HG03342 (cell line): ENCODE results near the gene CYP4F11.
"Not testable (repeated sequence)": the region's sequence is repeated elsewhere in the genome, so short reads cannot be mapped to it uniquely, and the experiment has no call there.

Experiments used
- ATAC-seq: cut with Tn5 transposase; IDR thresholded peaks from one replicate; pipeline ENCODE4 v1.9.1; 2021; ENCODE audit warnings: mild to moderate bottlenecking, moderate library complexity; ENCODE audit not compliant: unreplicated experiment

Gene CYP4F11

DNA sequence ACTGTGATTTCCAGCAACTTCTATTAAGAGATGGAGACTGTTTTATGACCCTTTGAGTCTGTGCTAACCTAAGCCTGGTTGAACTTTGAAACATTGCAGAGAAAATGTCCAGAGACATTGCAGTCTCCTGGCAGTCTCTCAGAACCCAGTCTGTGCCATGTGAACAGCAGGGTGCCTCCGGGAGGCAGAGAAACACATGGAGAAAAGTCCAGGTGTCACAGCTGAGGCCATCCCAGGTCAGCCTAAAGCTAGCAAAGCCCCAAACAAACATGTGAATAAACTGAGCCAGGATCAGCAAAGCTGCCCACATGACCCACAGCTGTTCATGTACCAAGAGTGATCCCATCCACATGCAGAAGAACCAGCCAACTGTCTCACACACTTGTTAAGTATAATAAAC lies 7.8 kb downstream of the CYP4F11 start:
- no peak for ATAC-seq

DNA sequence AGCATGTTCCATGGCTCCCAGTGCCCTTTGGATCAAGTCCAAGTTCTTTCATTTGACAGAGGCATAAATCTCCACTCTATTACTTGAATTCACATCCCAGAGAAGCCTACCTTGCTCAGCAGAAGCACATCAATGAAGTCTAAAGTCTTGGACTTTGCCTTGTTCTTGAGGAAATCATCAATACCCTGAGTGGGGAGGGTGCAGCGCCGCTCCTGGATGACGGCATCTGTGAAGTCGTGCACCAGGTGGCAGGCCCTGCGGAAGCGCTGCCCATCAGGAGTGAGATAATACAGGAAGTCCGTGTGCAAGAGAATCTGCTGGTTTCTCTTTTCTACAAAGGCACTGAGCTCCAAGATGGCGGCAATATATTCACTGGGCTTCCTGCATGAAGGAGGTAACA lies 10.6 kb downstream of the CYP4F11 start:
- no peak for ATAC-seq

DNA sequence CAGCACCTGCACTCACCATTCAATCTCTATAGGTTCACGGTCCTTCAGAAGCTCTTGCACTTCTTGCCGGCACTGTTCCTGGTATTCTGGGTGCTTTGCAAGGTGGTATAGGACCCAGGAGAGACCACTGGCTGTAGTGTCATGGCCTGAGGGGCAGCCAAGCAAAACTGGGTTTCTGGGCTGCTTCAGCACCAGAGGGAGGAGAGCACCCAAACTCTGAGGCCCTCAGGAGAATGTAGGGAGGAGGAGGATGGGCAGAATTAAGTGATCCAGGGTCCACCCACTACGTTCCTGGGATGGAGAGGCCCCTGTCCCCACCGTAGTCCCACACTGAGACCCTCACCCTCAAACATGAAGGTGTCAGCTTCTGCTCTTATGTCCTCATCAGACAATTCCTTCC lies 12.3 kb downstream of the CYP4F11 start:
- no peak for ATAC-seq

DNA sequence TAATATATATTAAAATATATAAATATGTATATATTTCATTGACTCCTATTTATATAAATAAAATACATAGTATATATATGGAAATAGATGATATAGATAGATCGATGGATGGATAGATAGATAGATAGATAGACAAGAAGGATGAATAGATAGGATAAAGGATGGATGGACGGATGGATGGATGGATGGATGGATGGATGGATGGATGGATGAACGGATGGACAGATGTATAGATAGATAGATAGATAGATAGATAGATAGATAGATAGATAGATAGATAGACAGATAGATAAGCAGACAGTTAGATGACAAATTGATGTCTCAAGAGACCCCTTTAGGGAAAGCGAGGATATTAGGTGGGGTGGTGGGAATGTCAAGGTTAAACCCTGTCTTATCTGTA lies 15.1 kb downstream of the CYP4F11 start:
- no peak for ATAC-seq

DNA sequence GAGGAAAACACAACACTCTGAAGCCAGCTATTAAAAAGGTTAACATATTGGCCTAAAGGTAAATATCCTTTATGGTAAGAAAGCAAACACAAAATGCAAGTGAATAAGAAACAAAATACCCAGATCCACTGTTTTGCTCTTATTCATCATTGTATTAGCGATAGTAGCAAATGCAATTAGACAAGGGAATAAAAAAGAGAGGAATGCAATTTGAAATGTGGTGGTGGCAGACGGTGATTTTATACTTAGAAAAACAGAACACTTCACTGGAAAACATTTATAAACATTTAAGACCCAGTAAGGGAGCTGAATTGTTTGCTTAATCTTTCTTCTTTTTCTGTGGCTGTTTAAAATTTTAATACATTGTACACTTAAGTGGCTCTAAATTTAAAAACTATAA lies 19.2 kb downstream of the CYP4F11 start:
- no peak for ATAC-seq

DNA sequence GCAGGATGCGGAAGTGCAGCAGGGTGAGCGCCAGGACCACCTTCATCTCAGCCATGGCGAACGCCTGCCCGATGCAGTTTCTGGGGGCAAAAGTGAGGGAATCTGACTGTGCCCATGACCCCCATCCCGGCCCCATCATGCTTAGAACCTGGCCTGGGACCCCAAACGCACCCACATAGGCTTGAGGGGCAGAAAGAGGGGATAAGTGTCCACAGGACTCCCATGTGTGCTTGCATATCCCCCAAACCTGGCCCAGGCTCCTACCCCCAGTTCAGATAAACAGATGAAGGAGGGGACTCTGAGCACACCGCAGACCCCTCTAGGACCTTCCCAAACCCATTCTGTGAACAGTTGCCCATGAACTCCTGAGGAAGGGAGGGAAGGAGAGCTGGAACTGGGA lies 20.5 kb downstream of the CYP4F11 start:
- ATAC-seq = no peak

DNA sequence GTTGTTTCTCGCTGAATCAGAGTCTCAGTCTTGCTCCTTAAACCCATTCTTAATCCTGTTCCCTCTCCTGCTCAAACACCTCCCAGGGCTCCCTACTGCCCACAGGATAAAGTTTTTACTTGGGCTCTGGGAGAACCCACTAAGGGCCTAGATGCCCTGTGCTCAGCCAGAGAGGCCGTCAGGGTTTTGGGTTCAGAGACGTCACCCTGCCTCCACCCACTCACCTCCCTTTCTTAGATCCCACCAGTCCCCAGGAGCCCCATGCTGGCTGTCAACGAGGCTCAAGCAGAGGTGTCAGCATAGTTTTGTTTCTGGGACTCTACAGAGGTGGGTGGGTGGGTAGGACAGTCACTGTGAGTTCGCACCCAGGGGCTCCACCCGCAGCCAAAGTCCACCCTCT lies 20.9 kb downstream of the CYP4F11 start:
- no peak for ATAC-seq

DNA sequence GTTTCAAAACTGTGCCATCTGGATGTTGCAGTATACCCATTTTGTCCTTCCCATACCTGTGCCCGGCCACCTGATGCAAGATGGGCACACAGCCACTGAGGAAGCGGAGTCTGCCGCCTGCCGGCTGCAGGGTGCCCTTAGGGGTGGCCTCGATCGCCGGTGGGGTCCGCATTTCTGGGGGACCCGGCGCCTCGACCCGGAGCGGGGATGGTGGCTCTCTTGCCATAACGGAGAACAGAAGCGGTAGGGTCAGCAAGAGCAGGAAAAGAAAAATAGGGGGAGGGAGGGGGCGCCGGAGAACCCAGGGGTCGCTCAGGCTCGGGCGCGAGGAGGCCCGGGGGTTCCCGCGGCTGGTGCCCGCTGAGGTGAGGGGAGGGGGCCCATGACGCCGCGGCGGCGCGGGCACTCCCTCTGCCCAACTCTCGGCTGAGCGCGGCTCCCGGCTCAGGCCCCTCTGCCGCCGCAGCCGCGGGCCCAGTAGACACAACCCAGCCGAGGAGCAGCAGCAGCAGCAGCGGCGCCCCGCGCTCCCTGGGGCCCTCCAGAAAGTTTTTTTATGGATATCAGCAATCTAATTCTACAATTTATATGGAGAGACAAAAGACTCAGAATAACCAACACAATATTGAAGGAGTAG lies 22.6 kb downstream of the CYP4F11 start:
- ATAC-seq = no peak

DNA sequence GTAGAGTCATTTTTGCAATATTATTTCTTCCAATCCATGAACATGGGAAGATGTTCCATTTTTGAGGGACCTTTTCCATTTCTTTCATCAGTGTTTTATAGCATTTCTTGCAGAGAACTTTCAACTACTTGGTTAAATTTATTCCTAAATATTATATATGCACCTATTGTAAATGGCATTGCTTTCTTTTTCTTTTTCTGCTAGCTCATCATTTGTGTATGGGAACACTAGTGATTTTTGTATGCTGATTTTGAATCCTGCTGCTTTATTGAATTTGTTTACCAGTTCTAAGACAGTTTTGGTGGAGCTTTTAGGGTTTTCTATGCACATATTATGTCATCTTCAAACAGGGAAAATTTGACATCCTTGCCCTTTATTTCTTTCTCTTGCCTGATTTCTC lies 29.3 kb downstream of the CYP4F11 start:
- ATAC-seq = no peak

DNA sequence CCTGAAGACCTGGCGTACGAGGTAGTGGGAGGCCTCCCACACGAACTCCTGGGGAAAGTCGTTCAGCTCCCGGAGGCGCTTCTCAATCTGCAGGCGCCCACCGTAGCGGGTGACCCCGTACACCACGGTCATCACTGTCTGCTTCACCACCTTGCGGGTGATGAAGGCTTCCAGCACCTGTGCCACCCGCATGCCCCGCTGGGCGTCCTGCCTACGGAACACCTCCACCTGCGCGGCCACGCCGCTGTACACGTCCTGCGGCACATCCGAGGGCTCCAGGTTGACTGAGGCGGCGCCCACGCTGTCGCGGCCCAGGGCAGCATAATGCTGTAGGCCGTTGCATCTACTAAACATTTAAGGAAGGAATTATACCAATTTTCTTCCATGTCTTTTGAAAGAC lies 31.4 kb downstream of the CYP4F11 start:
- ATAC-seq = not testable (repeated sequence)

DNA sequence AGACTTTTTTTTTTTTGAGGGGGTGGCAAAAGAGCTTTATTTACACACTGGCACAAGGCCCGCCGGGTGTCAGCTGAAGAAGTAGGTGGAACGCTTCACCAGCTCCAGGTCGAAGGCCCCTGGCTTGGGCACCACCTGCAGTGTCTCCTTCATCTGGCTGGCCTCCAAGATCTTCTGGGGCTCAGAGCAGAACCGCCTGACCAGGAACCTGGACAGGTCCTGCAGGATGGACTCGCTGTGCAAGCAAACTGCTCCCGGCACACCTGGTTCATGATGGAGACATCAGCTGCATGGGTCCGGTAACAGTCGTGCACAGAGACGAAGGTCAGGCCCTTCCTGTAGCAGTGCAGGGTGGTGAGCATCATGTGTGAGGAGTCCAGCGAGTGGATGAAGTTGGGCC lies 32.1 kb downstream of the CYP4F11 start:
- ATAC-seq = no peak

DNA sequence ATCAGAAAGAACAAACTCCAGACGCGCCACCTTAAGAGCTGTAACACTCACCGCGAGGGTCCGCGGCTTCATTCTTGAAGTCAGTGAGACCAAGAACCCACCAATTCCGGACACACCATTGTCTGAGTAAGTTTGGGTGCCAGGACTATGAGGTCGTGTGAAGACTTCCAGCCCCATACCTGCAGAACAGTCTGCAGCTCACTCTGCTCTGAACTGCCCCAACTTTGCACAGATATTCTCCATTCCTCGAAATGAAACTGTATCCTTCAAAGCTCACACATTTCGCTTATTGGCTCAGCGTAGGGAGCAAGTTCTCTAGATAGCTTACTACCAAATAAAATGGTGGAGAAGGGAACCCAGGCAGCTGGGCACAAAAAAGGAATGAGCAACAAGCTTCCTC lies 33.8 kb downstream of the CYP4F11 start:
- ATAC-seq = no peak

DNA sequence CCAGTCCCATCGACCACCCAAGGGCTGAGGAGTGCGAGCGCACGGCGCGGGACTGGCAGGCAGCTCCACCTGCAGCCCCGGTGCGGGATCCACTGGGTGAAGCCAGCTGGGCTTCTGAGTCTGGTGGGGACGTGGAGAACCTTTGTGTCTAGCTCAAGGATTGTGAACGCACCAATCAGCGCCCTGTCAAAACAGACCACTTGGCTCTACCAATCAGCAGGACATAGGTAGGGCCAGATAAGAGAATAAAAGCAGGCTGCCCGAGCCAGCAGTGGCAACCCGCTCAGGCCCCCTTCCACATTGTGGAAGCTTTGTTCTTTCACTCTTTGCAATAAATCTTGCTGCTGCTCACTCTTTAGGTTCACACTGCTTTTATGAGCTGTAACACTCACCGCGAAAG lies 34.3 kb downstream of the CYP4F11 start:
- not testable (repeated sequence) for ATAC-seq

DNA sequence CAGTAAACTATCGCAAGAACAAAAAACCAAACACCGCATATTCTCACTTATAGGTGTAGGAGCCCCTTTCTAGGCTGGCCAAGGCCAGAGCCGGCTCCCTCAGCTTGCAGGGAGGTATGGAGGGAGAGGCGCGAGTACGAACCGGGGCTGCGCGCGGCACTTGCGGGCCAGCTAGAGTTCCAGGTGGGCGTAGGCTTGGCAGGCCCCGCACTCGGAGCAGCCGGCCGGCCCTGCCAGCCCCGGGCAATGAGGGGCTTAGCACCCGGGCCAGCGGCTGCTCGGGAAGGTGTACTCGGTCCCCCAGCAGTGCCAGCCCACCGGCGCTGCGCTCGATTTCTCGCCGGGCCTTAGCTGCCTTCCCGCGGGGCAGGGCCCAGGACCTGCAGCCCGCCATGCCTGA lies 34.8 kb downstream of the CYP4F11 start:
- not testable (repeated sequence) for ATAC-seq

DNA sequence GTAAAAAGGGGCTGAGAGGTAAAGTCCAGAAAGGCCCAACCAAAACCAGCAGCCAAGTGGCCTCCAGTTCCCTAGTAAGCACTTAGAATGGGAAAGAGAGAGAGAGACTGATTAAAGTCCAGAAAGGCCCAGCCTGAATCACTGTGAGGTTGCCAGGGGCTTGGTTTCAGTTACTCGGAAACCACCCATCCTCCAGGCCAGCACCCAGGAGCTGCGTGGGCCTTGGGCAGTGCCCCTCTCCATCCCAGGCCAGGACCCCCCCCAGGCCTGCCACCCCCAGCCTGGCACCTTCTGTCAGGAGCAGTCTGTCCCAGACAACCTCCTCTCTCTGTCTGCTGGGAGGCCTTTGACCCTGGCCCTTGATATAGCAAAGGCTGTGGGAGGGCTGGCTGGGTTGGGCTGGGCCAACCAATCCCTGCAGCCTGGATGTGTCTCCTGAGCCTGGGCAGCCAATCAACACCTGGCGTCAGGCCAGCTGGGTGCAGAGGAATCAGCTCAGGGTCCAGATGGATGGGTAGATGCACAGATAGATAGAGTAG lies 36.5 kb downstream of the CYP4F11 start, which contains the start of gene CYP4F2:
Gene CYP4F2 (minus strand): TSS at position 337 of the 539 bp plus-strand sequence. CDS start 463 bp downstream, outside the sequence.
- ATAC-seq = no peak

DNA sequence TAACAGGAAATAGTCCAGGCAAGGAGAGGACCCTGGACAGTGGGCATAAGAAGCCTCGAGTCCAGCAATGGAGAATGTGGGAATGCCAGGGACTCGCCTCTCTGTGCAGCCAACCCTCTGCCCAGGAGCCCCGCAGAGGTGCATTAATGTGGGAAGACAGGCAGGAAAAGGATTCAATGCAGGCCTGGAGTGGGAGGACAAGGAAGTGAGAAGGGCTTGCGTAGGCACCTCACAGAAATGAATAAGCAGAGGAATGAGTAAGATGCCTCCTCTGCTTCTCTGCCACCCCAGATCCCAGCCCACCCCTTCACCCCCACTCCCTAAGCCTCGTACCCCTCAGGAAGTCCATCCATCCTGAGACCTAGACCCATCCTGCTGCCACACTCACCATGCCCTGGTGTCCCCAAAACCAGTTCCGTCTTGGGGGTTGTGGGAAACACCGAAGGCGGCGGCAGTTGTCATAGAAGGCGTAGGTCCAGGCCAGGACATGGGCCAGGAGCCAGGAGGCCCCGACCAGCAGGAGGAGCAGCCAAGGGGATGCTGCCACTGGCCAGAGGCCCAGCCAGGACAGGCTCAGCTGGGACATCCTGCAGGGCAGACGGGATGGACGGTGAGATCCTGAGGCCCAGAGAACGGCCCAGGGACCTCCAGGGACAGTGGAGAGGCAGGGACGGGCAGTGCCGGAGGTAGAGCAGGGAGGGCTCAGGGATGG lies 37.1 kb downstream of the CYP4F11 start:
- no peak for ATAC-seq

DNA sequence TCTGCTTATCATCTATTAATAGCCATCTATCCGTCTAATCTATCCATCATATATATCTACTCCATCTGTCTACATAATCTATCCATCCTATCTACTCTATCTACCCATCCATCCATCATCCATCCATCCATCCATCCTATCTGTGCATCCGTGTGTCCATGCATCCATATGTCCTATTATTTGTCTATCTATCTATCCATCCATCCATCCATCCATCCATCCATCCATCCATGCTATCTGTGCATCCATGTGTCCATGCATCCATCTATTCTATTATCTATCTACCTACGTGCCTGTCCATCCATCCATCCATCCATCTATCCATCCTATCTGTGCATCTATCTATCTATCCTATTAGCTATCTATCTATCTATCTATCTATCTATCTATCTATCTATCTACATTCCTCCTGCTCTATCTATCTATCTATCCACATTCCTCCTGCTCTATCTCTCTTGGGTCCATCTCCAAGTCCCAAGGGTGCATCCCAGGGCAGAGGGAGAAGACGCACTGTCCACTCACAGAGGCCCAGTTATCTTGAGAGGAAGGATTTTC lies 38.4 kb downstream of the CYP4F11 start:
- no peak for ATAC-seq

DNA sequence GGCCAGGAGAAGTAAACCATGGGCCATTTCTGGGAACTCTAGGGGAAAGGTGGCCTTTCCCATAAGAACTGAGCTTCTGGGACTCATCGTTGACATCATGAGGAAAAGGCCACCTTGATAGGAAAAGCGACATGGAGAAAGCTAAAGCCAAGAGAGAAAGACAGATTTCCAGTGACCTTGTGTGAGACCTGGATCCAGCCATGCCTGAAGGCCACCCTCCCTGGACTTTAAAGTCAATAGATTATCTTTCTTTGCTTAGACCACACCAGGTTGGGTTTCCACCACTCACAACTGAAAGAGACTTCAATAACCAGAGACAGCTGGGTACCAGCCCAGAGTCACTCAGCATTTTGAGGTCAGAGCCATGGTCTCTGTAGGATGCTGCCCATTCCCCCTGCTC lies 40.0 kb downstream of the CYP4F11 start:
- ATAC-seq = no peak

DNA sequence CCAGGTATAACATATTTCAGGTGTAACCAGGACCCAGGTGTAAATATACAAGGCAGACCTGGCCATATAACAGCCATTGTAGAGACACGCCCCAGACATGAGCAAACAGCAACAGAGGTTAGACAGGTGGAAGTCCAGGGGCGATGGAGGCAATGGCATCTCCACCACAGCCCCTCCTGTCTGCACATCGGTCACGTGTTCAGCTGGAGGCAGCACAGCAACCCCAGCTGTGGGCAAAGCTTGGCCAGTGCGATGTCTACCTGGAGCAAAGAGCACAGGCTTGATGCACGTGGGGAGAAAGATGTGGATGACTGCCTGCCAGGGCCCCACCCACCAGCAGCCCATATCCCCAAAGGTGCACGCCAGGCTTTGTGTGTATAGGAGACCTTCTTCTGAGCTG lies 40.9 kb downstream of the CYP4F11 start:
- ATAC-seq = no peak

DNA sequence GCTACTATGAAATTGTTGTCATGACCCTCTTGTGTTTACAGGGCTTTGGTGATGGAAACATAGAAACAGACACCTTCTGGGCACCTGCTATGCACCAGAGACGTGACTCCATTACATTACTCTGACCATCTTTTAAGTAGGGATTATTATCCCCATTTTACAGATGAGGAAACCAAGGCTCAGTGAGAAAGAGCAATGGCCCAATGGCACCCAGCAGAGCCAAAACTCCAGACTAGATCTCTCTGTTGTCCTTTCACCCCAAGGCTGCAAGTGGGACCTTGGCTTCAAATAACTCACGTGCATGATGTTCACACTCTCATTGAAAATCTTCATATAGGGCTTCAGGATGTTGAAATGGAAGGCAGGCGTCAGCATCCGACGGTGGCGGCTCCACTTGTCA lies 42.3 kb downstream of the CYP4F11 start:
- ATAC-seq = no peak

DNA sequence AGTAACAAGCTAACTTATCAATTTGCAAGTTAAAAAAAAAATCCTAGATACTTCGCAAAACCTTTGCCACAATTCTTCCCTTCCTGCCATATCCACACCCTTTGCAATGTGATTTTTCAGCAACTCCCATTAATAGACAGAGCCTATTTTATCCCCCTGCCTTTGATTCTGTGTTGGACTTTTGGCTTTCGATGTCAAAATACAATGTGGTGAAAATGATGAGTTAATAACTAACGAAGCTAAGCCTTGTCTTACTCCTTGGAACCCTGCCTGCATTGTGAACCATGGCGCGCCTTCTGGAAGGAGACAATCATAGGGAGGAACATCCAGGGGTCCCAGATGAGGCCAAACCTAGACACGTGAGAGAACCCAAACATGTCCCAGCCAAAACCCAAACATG lies 42.9 kb downstream of the CYP4F11 start:
- ATAC-seq = no peak

DNA sequence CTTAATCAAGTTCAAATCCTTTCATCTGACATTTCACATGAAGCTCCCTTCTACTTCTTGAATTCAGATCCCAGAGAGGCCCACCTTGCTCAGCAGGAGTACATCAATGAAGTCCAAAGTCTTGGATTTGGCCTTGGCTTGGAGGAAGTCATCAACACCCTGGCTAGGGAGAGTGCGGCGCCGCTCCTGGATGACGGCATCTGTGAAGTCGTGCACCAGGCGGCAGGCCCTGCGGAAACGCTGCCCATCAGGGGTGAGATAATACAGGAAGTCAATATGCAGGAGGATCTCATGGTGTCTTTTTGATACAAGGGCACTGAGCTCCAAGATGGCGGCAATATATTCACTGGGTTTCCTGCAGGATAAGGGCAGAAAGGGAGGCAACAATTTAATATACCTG lies 45.0 kb downstream of the CYP4F11 start:
- not testable (repeated sequence) for ATAC-seq
